ENCODE measurements around the gene CDH13.

GRCh38 chr16:82971126-82971525 lies 344.4 kb downstream of the CDH13 start:
- TF ChIP-seq CTCF (IDR thresholded peaks at IDR 0.05) (no peak), ZFX (IDR thresholded peaks at IDR 0.05; ENCODE audit: borderline replicate concordance) (no peak)
